ENCODE data around the gene B4GALT6. TPM values are rescaled to one million over a fixed set of nuclear protein-coding genes. Genes with fewer than 3 reads are reported as not detected.

Gene B4GALT6
- total and polyA plus RNA-seq, 2 donors (not counting 1 experiment from before 2014, with no cell fraction given): 1.7 TPM; not detected in 1

GRCh38 chr18:31683106-31683505 lies 1.3 kb downstream of the B4GALT6 start:
- WGBS (ENCODE audit: insufficient coverage): no CpG with 5 or more reads among the region's 5 CpGs
- H3K79me2 ChIP-seq (ENCODE audit: control insufficient read depth, insufficient read depth, low read length): no peaks in the 10 kb centered on the region
- H3K9me3 Mint-ChIP-seq (ENCODE audit: insufficient read depth): no peaks in the 10 kb centered on the region
- ChIA-PET CTCF (no interaction called here), POLR2A (no interaction called here)
- peaks cover 16 to 17% of the 10 kb centered on the region in 2 donors for H3K4me1 ChIP-seq (ENCODE audit: control insufficient read depth in 2 of 2, insufficient read depth in 2 of 2, low read length in 2 of 2)
- H3K4me2 ChIP-seq (replicated peaks; ENCODE audit: low read depth, low read length, poor library complexity, severe bottlenecking): no peak overlapping the region
- peaks cover 19% of the 10 kb centered on the region for H3K4me1 Mint-ChIP-seq
- no peak for DNase-seq
- H3K4me3 ChIP-seq (ENCODE audit: control extremely low read depth in 1 of 5, extremely low read depth in 1 of 5, insufficient read depth in 1 of 5, low read depth in 2 of 5, low read length in 4 of 5): no peak overlapping the region
- H3K9ac ChIP-seq (ENCODE audit: low read length): no peak overlapping the region
- TF ChIP-seq CTCF (IDR thresholded peaks at IDR 0.05): no peak
- no peak for TF ChIP-seq EZH2 (IDR thresholded peaks at IDR 0.05; ENCODE audit: borderline replicate concordance, insufficient read depth, low read depth, low read length, poor library complexity, severe bottlenecking)
- ATAC-seq (ENCODE audit: low read depth): no peak
- H3K4me3 Mint-ChIP-seq: peak overlapping the region; percentile 84
- H4K20me1 ChIP-seq (ENCODE audit: control insufficient read depth, insufficient read depth, low read length, poor library complexity, severe bottlenecking): no peaks in the 10 kb centered on the region
- intact Hi-C loops (cut with micrococcal nuclease): no loop called here
- no peak overlapping the region for H2AFZ ChIP-seq (ENCODE audit: insufficient read depth, low read depth, low read length, poor library complexity, severe bottlenecking)
- H3K27ac ChIP-seq (ENCODE audit: low read length in 2 of 2): no peak overlapping the region
- H3K9me3 ChIP-seq (ENCODE audit: control extremely low read depth in 1 of 3, control insufficient read depth in 2 of 3, insufficient read depth in 1 of 3, low read length in 2 of 3): no peaks in the 10 kb centered on the region
- no peak overlapping the region for H3K27ac Mint-ChIP-seq
- H3K27me3 ChIP-seq (replicated peaks in 1 of 4; ENCODE audit: control extremely low read depth in 1 of 4, control insufficient read depth in 3 of 4, insufficient read depth in 4 of 4, low read length in 3 of 4): peaks cover 0 to 30% (median 16%) of the 10 kb centered on the region in 4 experiments
- no peaks in the 10 kb centered on the region for H3K36me3 ChIP-seq (replicated peaks in 1 of 2; ENCODE audit: control extremely low read depth in 1 of 2, control insufficient read depth in 1 of 2, extremely low read depth in 1 of 2, insufficient read depth in 2 of 2, low read length in 1 of 2)
- peaks cover 44% of the 10 kb centered on the region for H3K27me3 Mint-ChIP-seq

- Mint-ChIP-seq H3K4me3 (no peak overlapping the region), H3K4me1 (peaks cover 15% of the 10 kb centered on the region), H3K9me3 (ENCODE audit: insufficient read depth) (no peaks in the 10 kb centered on the region), H3K27me3 (peaks cover 35% of the 10 kb centered on the region), H3K27ac (no peak overlapping the region)
- Histone ChIP-seq H3K9ac (ENCODE audit: low read length) (no peak overlapping the region), H3K27ac (ENCODE audit: low read length in 2 of 2) (no peak overlapping the region), H3K4me2 (replicated peaks; ENCODE audit: low read depth, low read length, poor library complexity, severe bottlenecking) (no peak overlapping the region), H2AFZ (ENCODE audit: insufficient read depth, low read depth, low read length, poor library complexity, severe bottlenecking) (no peak overlapping the region), H3K36me3 (replicated peaks in 1 of 2; ENCODE audit: control extremely low read depth in 1 of 2, control insufficient read depth in 1 of 2, extremely low read depth in 1 of 2, insufficient read depth in 2 of 2, low read length in 1 of 2) (no peaks in the 10 kb centered on the region), H3K9me3 (ENCODE audit: control extremely low read depth in 1 of 3, control insufficient read depth in 2 of 3, insufficient read depth in 1 of 3, low read length in 2 of 3) (no peaks in the 10 kb centered on the region), H3K79me2 (ENCODE audit: control insufficient read depth, insufficient read depth, low read length) (no peaks in the 10 kb centered on the region), H3K4me3 (ENCODE audit: control extremely low read depth in 1 of 5, extremely low read depth in 1 of 5, insufficient read depth in 1 of 5, low read depth in 2 of 5, low read length in 4 of 5) (no peak overlapping the region), H3K4me1 (ENCODE audit: control insufficient read depth in 2 of 2, insufficient read depth in 2 of 2, low read length in 2 of 2) (peaks cover 13% of the 10 kb centered on the region in 2 donors), H4K20me1 (ENCODE audit: control insufficient read depth, insufficient read depth, low read length, poor library complexity, severe bottlenecking) (no peaks in the 10 kb centered on the region), H3K27me3 (replicated peaks in 1 of 4; ENCODE audit: control extremely low read depth in 1 of 4, control insufficient read depth in 3 of 4, insufficient read depth in 4 of 4, low read length in 3 of 4) (peaks cover 0 to 25% (median 5%) of the 10 kb centered on the region in 4 experiments)
- no CpG with 5 or more reads among the region's 2 CpGs for WGBS (ENCODE audit: insufficient coverage)
- TF ChIP-seq EZH2 (IDR thresholded peaks at IDR 0.05; ENCODE audit: borderline replicate concordance, insufficient read depth, low read depth, low read length, poor library complexity, severe bottlenecking) (no peak), CTCF (IDR thresholded peaks at IDR 0.05) (peak; percentile 51)
- intact Hi-C loops (cut with micrococcal nuclease): no loop called here
- DNase-seq (peak; percentile 7), ATAC-seq (ENCODE audit: low read depth) (no peak)
- ChIA-PET CTCF (interaction anchor here (0.9 to 1.2 kb wide), 2 partner anchors 22 to 42 kb away, joined by 3 read pairs; no protein-coding TSS in a partner anchor), POLR2A (no interaction called here)
These were observed 3.4 kb downstream of the B4GALT6 start for GRCh38 chr18:31680831-31681568.
